Chondrocyte (in vitro differentiated cells): ENCODE measurements around the gene NFE2L3. TPM values are rescaled to one million over a fixed set of nuclear protein-coding genes. Genes with fewer than 3 reads are reported as not detected.

ENCODE experiments used
- DNase-seq: peaks from one replicate; pipeline ENCODE4 v3.0.0; 2021; ENCODE audit warnings: mixed read lengths, low spot score
- H3K27ac Mint-ChIP-seq: one replicate; pipeline ENCODE4 v1.8.0; 2021; ENCODE audit warnings: mild to moderate bottlenecking, moderate library complexity, mixed read lengths; ENCODE audit not compliant: unreplicated experiment
- H3K27me3 Mint-ChIP-seq: 2 replicates; pipeline ENCODE4 v1.8.0; 2021; ENCODE audit warnings: low read depth, mixed read lengths
- H3K36me3 Mint-ChIP-seq: 2 replicates; pipeline ENCODE4 v1.8.0; 2021; ENCODE audit warnings: low read depth, mixed read lengths
- H3K4me1 Mint-ChIP-seq: 2 replicates; pipeline ENCODE4 v1.8.0; 2021; ENCODE audit warnings: low read depth, mild to moderate bottlenecking, mixed read lengths
- H3K4me3 Mint-ChIP-seq: one replicate; pipeline ENCODE4 v1.8.0; 2021; ENCODE audit warnings: mild to moderate bottlenecking, moderate library complexity, mixed read lengths; ENCODE audit not compliant: unreplicated experiment
- H3K9me3 Mint-ChIP-seq: 2 replicates; pipeline ENCODE4 v1.8.0; 2021; ENCODE audit warnings: low read depth, mixed read lengths
- total RNA-seq: library from RNA; stranded (reverse); gene quantifications from 3 replicates; pipeline ENCODE4 v1.2.1, GENCODE V29; 2021
- TF ChIP-seq, protein P1 (sequence below): fragments of 200-600 bp; sonication (generic); IDR thresholded peaks from 2 replicates; pipeline ENCODE4 v1.5.0; 2021; ENCODE audit warnings: antibody characterized with exemption, mild to moderate bottlenecking, moderate library complexity

NFE2L3 gene
- total RNA-seq, 1 donor from 2014 or later = 0.52 TPM

DNA sequence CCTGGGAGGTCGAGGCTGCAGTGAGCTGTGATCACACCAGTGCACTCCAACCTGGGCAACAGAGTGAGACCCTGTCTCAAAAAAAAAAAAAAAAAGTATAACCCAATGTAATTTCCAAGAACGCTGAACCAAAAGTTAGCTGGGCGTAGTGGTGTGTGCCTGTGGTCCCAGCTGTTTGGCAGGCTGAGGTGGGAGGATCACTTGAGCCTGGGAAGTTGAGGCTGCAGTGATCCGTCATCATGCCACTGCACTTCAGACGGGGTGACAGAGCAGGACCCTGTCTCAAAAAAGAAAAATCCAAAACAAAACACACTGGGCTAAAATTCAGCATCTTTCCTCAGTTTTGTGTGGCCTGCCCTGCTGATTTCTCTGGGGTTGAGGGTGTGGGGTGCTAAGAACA is 27.4 kb downstream of the NFE2L3 start:
- peaks cover 2% of the 10 kb centered on the region for H3K36me3 Mint-ChIP-seq
- no peak overlapping the region for H3K4me3 Mint-ChIP-seq
- H3K4me1 Mint-ChIP-seq = peaks cover 4% of the 10 kb centered on the region
- no peaks in the 10 kb centered on the region for H3K27me3 Mint-ChIP-seq
- H3K9me3 Mint-ChIP-seq = no peaks in the 10 kb centered on the region
- TF ChIP-seq, protein P1, sequence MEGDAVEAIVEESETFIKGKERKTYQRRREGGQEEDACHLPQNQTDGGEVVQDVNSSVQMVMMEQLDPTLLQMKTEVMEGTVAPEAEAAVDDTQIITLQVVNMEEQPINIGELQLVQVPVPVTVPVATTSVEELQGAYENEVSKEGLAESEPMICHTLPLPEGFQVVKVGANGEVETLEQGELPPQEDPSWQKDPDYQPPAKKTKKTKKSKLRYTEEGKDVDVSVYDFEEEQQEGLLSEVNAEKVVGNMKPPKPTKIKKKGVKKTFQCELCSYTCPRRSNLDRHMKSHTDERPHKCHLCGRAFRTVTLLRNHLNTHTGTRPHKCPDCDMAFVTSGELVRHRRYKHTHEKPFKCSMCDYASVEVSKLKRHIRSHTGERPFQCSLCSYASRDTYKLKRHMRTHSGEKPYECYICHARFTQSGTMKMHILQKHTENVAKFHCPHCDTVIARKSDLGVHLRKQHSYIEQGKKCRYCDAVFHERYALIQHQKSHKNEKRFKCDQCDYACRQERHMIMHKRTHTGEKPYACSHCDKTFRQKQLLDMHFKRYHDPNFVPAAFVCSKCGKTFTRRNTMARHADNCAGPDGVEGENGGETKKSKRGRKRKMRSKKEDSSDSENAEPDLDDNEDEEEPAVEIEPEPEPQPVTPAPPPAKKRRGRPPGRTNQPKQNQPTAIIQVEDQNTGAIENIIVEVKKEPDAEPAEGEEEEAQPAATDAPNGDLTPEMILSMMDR = no peak
- H3K27ac Mint-ChIP-seq = no peak overlapping the region
- no peak for DNase-seq

DNA sequence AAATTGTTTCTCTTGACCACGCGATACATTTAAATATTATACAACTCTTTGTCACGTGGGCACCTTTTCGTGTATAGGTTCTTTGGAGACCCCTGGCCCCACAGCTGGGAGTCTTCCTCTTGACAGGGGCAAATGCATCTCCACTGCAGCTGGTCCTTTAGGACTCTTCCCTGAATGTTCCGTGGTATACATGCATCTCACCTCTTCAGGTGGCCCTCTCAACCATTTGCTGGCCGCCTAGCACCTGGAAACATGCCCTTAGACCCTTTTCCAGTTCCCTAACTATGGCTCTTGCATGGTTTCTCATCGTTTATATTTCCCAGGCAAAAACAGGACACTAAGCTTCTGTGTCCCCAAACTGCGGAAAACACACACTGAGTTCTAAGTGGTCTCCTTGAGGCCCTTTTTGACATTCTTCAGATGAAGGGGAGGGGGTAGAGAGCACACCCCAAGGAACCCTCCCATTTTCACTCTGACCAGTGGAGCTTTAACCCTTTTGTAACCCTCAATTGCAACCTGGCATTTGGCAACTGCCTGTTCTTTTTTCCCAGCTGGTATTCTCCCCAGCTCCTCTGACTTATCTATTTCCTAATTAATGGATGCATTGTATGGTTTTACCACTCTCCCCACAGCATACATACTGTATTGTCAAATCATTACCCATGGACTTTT is 28.0 kb downstream of the NFE2L3 start:
- Mint-ChIP-seq H3K9me3 (no peaks in the 10 kb centered on the region), H3K4me3 (no peak overlapping the region), H3K27ac (peak overlapping the region; percentile 45), H3K36me3 (peaks cover 3% of the 10 kb centered on the region), H3K4me1 (peaks cover 8% of the 10 kb centered on the region), H3K27me3 (no peaks in the 10 kb centered on the region)
- no peak for DNase-seq
- TF ChIP-seq, protein P1 = no peak

DNA sequence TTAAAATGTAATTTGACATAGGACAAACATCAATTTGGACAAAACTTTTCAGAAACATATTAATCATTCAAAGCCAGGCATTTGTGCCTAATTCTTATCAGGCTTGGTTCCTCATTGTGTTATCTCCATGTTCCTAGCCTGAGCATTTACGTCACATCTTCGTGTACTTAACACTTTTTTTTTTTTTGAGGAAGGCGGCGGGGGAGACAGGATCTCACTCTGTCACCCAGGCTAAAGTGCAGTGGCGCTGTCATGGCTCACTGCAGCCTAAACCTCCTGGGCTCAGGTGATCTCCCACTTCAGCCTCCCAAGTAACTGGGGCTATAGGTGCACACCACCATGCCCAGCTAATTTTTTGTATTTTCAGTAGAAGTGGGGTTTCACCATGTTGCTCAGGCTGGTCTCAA is 28.8 kb downstream of the NFE2L3 start:
- peaks cover 5% of the 10 kb centered on the region for H3K36me3 Mint-ChIP-seq
- H3K27ac Mint-ChIP-seq = no peak overlapping the region
- TF ChIP-seq, protein P1 = no peak
- H3K9me3 Mint-ChIP-seq = no peaks in the 10 kb centered on the region
- DNase-seq = no peak
- no peak overlapping the region for H3K4me3 Mint-ChIP-seq
- peaks cover 15% of the 10 kb centered on the region for H3K4me1 Mint-ChIP-seq
- no peaks in the 10 kb centered on the region for H3K27me3 Mint-ChIP-seq

DNA sequence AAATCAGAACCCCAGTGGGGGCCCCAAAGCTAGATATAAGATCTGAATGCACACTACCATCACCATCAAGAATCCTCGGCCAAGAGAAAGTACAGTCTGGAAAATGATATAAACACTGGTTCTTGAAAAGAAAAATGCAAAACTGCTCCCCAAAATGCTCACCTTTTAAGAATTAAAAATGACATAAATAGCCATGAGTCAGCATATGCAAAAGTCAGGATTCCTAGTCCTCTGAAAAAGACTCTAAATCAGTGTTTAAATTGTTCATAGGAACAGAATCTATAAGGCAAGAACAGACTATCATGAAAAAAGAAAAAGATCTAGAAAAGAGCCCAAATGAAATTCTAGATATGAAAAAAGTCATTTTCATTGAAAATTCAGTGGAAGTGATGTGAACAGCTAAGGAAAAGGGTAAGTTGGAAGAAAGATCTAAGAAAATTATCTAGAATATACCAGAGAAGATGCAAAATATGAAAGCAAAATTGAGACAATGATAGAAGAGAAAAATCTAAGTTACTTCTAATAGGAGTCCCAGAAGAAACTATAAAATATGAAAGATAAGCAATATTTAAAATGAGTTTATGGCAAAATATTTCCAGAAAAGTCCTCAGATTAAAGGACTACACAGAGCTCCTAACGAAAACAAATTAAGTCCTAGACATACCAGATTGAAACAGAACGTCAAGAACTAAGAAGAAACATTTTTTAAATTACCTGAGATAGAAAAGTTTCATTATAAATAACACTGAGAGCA is 29.7 kb downstream of the NFE2L3 start:
- peaks cover 19% of the 10 kb centered on the region for H3K4me1 Mint-ChIP-seq
- no peaks in the 10 kb centered on the region for H3K27me3 Mint-ChIP-seq
- TF ChIP-seq, protein P1 = no peak
- no peak for DNase-seq
- no peak overlapping the region for H3K27ac Mint-ChIP-seq
- no peaks in the 10 kb centered on the region for H3K9me3 Mint-ChIP-seq
- peaks cover 7% of the 10 kb centered on the region for H3K36me3 Mint-ChIP-seq
- H3K4me3 Mint-ChIP-seq = no peak overlapping the region

DNA sequence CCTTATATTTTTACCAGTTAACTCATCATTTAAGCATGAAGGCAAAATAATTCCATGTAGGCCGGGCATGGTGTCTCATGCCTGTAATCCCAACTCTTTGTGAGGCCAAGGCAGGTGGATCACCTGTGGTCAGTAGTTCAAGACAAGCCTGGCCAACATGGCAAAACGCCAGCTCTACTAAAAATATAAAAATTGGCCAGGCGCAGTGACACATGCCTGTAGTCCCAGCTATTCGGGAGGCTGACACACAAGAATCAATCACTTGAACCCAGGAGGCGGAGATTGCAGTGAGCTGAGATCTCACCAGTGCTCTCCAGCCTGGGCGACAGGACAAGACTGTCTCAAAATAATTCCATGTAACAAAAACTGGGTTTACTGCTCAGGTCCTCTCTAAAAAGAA is 30.3 kb downstream of the NFE2L3 start:
- no peak for DNase-seq

More for the DNA sequence above, 30.3 kb downstream of the NFE2L3 start:
- Mint-ChIP-seq H3K36me3 (peaks cover 10% of the 10 kb centered on the region), H3K27ac (no peak overlapping the region), H3K27me3 (no peaks in the 10 kb centered on the region), H3K4me1 (peaks cover 25% of the 10 kb centered on the region), H3K9me3 (no peaks in the 10 kb centered on the region), H3K4me3 (no peak overlapping the region)
- TF ChIP-seq, protein P1 = no peak
